ENCODE data around the gene SMAD3.

SMAD3 gene

DNA sequence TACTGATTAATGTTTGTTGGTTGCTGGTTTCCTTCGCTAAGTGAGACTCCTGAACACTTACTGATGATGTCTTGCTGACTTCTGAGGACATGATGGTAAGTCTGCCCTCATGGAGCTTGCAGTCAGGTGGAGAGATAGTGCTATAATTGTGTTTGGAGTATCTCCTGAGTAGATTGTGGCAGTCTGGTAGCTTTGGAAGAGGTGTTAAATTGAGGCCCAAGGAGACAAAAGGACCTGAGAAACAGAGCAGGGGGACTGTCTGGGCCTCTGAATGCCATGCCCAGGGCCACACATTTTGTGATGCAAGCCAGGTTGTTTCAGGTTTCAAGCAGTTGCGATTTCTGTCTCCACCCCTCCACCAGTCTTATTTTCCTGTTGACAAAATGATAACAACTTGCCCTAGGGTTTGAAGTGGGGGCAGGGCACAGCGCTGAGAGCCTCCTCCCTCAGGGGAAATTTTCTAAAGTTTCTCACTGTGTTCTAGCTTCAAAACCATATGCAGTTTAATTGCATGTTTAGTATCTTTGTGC, 16.7 kb downstream of the SMAD3 start:
- no peak for DNase-seq

GRCh38 chr15:67083135-67083762, 17.8 kb downstream of the SMAD3 start:
- DNase-seq, result no peak

DNA sequence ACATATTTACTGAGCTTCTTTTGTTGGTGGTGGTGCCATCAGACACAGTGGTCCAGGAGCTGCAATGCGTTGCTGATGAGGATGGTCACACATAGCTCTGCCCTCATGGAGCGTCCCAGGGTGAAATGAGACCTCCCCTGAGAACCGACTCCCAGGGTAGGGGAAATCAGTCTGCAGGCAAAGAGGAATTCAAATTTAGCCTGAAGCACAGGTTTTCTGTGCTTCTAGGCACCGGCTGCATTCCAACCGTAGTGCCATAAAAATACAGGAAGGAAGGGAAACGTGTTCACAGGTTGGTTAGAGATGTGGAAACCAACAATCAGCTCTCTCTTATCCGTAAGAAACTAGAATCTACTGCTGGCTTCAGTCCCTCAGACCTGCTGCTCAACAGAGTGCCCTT, 19.2 kb downstream of the SMAD3 start:
- DNase-seq, result no peak

- no peak for DNase-seq
These were observed 19.9 kb downstream of the SMAD3 start for GRCh38 chr15:67085237-67085817.

- DNase-seq, result no peak
These were observed 20.6 kb downstream of the SMAD3 start for GRCh38 chr15:67085818-67086636.

- DNase-seq, result no peak
These were observed 21.2 kb downstream of the SMAD3 start for GRCh38 chr15:67086637-67086914.

GRCh38 chr15:67087507-67088172, 22.2 kb downstream of the SMAD3 start:
- no peak for DNase-seq

GRCh38 chr15:67089217-67090193, 24.1 kb downstream of the SMAD3 start:
- DNase-seq, result no peak

- no peak for DNase-seq
These were observed 25.1 kb downstream of the SMAD3 start for GRCh38 chr15:67090297-67091070.

- DNase-seq, result no peak
These were observed 25.9 kb downstream of the SMAD3 start for GRCh38 chr15:67091071-67091979.

DNA sequence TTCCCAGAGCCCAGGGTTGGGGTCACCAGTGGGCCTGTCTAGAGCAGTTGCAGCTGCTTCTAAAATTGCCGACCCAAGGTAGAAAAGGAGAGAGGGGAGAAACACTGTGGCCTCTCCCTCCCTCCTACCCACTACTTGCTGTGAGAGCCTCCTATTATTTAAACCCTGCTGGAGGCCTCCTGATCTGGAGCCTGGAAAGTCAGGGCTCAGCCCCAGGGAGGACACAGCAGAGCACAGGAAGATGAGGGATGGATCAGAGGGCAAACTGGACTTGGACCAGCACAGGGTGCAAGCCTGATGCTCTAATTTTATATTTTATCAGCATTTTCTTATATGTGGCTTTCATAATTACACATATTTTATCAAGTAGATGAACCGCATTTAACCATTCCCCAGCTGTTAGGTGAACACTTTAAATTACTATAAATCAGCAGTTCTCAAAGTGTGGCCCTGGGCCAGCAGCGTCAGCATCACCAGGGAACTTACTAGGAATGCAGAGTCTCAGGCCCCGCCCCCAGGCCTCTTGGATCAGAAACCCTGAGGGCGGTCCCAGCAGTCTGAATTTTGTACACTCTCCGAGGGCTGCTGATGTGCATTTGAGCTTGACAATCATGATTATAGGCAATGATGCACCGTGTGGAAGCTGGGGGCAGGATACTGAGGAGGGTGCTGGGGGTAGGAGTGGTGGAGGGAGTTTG, 26.7 kb downstream of the SMAD3 start:
- DNase-seq, result no peak

- DNase-seq, result no peak
These were observed 27.5 kb downstream of the SMAD3 start for GRCh38 chr15:67092752-67093503.

GRCh38 chr15:67093504-67093862, 28.1 kb downstream of the SMAD3 start:
- no peak for DNase-seq

DNA sequence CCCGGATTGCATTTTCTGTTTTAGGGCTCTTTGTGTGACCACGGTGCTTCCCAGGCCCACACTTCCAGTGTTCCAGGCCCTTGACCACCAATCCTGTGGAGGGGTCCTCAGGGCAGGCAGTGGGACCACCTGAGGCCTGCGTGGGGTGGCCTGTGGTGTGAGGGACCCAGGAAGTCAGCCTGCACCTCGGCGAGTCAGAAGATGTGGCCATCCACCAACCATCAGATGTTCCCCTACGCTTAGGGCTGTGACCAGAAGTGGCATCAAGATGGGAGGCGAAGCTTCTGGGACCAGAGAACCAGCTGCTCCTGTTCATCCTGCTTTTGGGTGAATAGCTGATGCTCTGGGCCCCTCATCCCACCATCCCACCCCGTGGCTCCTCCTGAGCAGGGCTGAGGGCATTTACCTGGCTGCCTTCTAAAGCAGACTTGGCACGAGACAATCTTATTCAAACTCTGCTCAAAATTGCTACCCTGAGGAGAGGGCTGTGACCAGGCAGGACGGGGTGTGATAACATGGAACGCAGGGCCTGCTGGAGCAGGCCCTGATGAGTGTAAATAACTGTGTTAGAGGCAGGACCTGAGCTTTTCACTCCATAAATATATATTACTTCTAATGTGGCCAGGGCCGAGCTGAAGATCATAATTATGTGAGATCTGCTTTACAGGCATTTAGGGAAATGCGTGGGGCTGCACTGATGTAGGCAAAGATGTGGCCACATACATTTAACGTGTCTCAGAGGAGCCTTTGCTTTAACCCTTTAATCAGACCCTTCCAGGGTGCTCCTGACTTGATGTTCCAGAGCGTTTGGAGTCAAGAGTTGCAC, 28.8 kb downstream of the SMAD3 start:
- no peak for DNase-seq

GRCh38 chr15:67095912-67096311, 30.5 kb downstream of the SMAD3 start:
- DNase-seq, result no peak

- DNase-seq, result no peak
These were observed 31.3 kb downstream of the SMAD3 start for GRCh38 chr15:67096546-67097294.

GRCh38 chr15:67097424-67097823, 32.0 kb downstream of the SMAD3 start:
- DNase-seq, result no peak
